Activated CD4-positive, alpha-beta T cell treated with anti-CD3 and anti-CD28 coated beads for 1 hour (primary cell): ENCODE data around the gene BCAS1.

Experiments
- DNase-seq: peaks from one replicate; pipeline ENCODE4 v3.0.0-alpha.2; 2020

BCAS1 gene

DNA sequence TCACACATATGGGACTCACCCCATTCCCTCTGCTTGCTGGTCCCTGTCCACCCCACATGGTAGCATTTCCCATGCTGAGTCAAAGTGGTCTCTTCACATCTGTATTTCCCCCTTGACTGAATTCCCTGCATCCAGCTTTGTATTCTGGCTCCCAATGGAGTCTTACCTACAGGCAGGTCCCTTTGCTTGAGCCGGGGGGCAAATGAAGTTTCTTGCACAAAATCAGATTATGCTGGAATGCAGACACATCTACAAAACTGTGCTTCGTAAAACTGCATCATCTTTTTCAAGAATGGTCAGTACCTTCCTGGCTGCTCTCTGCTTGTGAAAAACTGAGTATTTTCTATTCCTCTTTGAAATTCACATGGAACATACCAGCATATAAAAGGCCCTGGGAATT is 32.1 kb upstream of the BCAS1 start:
- no peak for DNase-seq

DNA sequence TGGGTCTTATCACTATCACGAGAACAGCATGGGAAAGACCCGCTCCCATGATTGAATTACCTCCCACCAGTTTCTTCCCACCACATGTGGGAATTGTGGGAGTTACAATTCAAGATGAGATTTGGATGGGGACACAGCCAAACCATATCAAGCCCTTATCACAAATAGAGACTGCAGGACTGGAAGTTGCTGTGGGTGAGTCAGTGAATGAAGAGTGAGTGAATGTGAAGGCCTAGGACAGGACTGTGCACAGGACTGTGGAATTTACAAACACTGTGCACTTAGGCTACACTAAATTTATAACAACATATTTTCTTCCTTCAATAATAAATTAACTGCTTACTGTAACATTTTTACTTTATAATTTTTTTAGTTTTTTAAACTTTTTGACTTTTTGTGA is 30.2 kb upstream of the BCAS1 start:
- DNase-seq = no peak

DNA sequence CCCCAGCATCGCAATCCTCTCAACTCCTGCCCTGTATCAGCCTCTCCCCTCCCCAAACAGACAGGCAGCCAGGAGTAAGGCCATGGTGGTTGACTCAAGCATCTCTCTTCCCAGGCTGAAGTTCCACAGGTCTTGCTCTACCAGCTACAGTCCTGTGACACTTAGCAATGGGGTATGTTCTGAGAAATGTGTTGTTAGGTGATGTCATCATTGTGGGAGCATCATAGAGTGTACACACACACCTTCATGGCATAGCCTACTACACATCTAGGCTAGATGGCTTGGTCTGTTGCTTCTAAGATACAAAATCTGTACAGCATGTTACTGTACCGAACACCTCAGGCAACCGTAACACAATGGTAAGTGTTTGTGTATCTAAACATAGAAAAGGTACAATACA is 29.5 kb upstream of the BCAS1 start:
- no peak for DNase-seq

DNA sequence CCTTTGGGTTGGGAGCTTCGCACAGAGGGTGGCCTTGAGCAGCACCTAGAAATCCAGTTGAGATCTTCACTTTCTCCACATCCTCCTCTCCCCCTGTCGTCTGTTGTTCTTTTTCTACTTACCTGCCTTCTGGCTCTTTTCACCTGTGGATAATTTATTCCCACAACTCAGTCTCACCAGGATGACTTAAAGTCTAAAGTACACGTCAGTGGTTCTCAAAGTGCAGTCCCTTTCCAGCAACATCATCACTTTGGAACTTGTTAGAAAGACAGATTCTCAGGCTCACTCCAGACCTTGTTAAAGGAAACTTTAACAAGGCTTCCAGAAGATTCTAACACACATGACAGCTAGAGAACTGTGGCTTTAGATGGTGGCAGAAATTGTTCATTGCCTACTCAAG is 27.7 kb upstream of the BCAS1 start:
- DNase-seq = no peak

- DNase-seq = no peak
Measured at GRCh38 chr20:54097236-54097529, 26.8 kb upstream of the BCAS1 start.

DNA sequence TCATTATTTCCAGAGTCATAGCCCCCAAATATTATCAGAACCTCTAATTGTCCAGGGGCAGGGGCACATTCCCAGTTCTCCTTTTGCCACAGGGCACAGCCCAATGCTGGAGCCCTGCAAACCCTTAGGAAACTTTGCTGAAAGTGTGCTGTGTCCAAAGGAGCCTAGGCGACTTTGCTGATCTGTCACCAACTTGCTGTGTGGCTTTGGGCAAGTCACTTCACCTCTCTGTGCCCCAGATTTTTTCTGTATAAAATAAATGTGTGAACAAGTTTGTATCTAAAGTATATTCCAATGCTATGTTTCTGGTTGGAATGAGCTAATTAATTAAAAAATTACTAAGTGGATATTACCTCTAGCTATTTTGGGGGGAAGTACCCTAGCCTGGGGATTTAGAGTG is 25.4 kb upstream of the BCAS1 start:
- DNase-seq = no peak

DNA sequence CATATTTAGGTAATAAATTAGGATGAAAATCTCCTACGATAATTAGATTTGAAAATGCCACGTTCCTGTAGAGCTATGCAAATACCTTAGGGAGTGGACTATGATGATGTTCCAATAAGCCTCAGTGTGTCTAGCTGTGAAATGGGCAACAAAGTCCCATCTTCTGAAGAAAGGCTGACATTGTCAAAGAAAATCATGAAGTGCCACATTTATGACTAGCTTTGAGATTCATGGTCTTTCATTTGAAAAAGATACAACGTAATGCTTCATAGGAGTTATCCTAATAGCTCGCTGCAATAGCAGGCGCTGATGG is 23.8 kb upstream of the BCAS1 start:
- DNase-seq = no peak

- DNase-seq = no peak
Measured at GRCh38 chr20:54093423-54094267, 23.3 kb upstream of the BCAS1 start.

DNA sequence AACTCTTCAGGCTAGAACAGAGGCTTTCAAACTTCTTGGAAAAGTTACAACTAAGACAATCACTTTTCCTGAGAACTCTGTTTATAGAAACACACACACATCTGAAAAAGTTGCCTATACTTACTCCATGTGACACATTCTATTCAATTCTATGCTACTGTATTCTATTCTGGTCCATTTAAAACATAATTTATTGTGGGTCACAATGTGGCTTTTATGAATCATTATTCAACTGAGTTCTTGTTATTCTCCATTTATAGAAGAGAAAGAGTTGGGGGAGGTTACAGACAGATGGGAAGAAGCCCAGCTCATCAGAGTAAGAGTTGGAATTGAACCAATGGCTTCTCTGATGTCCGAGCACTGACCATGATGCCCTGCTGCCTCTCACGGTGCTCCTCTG is 21.6 kb upstream of the BCAS1 start:
- DNase-seq = no peak

DNA sequence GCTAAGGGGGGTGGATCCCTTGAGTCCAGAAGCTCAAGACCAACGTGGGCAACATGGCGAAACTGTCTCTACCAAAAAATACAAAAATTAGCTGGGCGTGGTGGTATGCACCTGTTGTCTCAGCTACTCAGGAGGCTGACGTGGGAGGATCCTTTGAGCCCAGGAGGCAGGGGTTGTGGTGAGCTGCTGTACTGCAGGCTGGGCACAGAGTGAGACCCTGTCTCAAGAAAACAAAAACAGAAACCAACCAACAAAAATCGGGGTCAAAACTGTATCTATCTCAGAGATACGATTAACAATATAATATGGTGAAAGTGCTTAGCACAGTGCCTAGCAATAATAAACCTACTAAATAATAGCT is 20.7 kb upstream of the BCAS1 start:
- DNase-seq = no peak

DNA sequence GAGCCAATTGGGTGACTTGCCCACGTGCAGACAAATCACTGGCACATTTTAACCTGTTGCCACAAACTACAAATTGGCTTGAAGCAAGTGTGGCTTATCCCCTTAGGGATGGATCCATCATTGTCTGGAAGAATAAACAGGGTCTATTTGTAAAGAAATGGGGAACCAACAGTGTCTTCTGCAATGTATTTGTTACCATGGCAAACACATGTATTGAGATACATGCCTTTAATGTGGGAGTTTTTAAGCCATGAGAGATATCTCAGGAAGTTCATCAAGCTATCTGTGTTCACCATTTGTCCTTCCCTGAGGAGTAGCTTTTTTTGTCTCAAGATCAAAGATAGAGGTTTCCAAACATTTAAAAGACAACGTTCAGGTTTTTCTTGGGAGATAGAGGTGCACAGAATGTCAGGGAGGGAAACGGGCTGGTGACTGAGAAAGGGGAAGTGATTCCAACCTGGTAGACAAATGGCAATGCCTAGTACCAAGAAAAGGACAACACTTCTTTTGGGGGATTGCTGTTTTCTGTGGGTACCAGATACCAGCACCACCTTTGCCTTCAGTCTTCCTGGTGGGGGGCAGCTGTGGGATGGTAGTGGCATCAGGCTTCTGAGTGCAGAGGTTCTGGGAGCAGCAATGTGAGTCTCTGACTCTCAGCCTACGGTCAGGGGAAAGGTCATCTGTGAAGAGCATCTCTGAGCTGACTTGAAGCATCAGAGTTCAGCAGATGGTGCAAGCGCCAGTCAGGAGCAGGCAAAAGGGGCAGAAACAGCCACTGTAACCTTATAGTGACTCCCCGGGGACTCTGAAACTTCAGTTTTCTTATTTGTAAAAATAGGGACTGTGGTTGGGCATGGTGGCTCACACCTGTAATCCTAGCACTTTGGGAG is 20.1 kb upstream of the BCAS1 start:
- no peak for DNase-seq

DNA sequence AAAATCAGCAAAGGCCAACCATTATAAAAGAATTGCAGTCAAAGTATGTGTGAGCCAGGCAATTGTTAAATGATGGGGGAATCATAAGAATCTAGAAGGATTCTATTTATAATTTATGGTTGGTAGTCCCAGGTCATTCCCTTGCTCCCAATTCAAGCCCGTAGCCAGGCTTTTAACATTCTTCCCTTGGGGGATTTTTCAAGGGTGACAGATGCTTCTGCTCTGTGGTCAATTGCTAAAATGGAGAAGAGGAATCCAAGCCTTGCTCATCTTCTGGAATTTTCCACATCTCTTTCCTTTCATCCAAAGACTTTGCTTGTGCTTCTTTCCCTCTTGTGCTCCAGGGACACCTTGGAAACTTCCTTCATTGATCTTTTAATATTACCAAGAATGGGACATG is 18.0 kb upstream of the BCAS1 start:
- no peak for DNase-seq

GRCh38 chr20:54086507-54087039 is 16.2 kb upstream of the BCAS1 start:
- no peak for DNase-seq

- DNase-seq = no peak
Measured at GRCh38 chr20:54085910-54086309, 15.5 kb upstream of the BCAS1 start.

DNA sequence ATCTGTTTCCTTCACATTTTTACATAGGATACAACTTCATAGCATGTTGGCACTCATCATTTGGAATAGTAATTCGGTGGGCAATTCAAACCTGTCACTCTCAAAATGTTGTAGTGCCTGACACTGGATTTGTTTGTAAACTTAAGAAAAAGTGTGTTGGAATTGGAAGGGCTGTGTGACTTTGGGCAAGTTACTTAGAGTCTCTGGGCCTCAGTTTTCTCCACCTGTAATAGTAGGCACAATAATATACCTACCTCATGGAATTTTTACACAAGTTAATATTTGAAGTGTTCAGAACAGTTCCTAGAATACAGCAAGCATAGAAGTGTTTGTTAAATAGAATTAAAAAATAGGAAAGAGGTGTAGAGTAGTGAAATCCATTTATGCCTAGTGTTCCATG is 15.0 kb upstream of the BCAS1 start:
- DNase-seq = no peak

DNA sequence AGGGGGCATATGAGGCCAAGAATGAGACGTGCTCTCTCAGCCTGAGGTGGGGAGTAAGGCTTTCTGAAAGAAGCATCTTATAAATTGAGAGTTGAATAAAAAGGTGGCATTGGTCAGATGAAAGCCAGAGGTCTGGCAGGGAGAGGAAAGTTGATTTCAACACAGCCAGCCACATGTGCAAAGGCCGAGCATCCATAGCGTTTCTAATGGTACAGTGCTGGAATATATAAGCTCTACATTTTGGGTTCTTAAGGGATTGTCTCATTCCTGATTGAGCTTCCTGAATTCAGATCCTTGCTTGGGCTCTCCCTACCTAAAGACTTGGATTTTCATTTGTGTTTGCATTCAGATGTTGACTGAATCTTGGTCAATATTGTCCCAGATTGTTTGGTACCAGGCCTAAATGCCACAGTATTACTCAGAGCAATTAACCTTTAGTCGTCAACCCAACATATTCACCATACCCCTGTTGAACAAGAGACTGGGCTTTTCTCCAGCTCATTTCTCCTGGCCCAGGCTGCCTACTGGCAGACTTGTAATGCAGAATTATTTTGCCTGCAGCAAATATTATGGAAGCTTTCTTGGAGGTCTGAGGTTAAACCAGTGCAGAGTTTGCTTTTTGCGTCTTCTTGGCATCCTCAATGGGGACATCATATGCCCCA is 14.5 kb upstream of the BCAS1 start:
- no peak for DNase-seq

DNA sequence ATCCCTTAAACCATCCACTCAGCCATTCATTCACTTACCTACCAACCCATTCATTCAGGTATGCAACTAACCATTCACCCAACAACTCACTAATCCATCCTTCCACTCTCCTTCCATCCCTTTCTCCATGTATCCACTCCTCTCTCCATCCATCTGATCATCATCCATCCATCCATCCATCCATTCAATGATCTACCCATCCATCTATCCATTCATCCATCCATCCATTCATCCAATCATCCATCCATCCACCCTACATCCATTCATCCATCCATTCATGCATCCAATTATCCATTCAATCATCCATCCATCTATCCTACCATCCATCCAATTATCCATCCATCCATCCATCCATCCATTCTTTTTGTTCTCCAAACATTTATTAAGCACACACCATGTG is 13.8 kb upstream of the BCAS1 start:
- DNase-seq = no peak

DNA sequence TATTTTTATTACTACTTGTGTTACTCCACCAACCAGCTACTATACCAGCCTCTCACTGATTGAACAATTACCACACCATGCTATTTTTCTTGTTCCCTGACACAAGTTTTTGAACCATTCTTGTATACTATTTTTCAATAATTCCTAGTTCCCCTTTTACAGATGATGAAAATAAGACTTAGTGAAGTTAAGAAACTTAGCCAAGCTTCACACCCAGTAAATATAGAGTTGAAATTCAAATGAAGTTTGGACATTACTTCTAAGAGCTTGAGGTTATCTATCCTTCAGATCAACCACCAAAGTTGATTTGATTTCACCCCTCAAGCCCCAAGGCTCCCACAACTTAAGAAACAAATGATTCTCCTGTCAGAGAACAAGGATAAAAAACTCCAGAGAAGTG is 13.1 kb upstream of the BCAS1 start:
- DNase-seq = no peak

DNA sequence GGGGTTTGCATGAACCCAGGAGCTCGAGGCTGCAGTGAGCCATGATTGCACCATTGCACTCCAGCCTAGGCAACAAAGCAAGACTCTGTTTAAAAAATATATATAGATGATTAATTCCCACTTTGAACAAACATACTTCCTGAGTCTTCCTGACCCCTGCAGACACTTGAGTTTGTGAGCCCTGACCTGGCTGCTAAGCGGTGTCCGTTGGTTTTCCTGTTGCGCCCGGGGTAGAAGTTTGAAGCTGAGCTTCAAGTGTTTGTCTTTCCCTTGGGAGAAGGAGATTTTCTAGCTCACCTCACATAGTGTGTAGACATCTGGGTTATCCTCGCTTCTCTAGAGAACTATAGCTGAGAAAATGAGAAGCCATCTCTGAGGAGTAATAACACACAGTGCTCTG is 11.7 kb upstream of the BCAS1 start:
- no peak for DNase-seq

DNA sequence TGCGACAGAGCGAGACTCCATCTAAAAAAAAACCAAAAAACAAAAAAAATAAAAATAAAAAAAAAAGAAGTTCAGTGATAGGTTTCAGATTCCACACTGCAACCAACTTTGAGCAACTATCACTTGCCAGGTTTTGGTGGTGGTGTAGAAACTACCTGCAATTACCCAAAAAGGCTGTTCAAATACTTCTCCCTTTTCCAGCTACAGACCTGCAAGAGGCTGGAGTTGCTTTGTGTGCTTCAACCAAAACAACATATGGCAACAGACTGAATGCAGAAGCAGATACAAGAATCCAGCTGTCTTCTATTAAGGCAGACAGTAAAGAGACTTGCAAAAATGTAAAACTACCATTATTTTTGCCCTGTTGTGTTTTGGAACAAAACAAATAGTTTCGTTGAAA is 9.3 kb upstream of the BCAS1 start:
- DNase-seq = no peak

DNA sequence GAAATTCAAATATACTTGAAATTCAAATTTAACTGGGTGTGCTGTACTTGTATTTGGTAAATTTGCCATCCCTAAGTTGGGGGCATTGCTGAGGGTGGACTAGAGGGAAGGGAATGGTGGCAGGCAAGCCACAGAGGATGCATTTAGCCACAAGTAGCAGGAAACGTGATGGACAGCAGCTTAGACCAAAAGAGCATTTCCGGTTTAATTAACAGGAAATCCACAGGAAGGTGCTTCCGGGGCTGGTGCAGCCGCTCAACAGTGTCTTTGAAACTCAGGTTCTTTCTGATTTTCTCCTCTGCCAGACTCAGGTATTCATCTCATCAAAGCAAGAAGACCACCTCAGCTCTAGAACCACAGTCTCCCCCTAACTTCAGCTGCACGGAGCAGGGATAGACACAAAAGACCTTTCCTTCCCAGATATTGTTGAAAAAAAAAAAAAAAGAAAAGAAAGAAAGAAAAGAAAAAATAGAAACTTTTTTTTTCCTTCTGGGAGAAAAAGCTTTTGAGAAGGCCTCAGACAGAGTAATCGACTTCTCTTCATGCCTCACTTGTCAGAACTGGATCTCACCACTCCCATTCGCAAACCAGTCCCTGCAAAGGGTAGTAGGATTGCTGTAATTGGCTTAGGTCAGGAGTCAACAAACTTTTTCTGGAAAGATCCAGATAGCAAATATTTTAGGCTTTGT is 8.0 kb upstream of the BCAS1 start:
- no peak for DNase-seq

- DNase-seq = no peak
Measured at GRCh38 chr20:54076259-54076658, 5.9 kb upstream of the BCAS1 start.

DNA sequence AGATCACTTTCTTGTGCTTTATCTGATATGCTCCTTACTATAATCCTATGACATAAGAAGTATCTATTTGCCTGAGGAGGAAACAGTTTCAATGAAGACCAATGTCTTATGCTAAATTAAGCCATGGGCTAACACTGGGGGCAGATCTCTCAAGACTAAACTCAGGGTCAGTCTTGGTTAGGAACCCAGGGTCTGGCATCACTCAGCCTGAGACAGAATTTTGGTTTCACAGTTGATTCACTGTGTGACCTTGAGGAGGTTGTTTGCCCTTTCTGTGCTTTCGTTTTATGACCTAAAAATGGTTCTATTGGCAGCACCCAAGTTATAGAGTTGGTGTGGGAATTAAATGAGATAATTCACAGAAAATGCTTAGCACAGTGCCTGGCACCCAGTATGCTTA is 4.9 kb upstream of the BCAS1 start:
- no peak for DNase-seq
